Trophoblast cell (in vitro differentiated cells and primary cell): ENCODE measurements around the gene PAK1.

Experiments
- DNase-seq, 2 donors: peaks; one replicate each; pipeline ENCODE4 v3.0.0-alpha.2; 2016
- H2AFZ ChIP-seq: 2 replicates; pipeline ENCODE4 v1.6.1; 2013; ENCODE audit warnings: low read length, moderate library complexity, mild to moderate bottlenecking; ENCODE audit not compliant: insufficient read depth, poor library complexity
- H2AK5ac ChIP-seq: 2 replicates; pipeline ENCODE4 v1.6.1; 2013; ENCODE audit warnings: mild to moderate bottlenecking, low read length
- H2BK120ac ChIP-seq: 2 replicates; pipeline ENCODE4 v1.6.1; 2013; ENCODE audit warnings: low read length, mild to moderate bottlenecking, moderate library complexity; ENCODE audit not compliant: insufficient read depth, poor library complexity
- H2BK12ac ChIP-seq: 2 replicates; pipeline ENCODE4 v1.6.1; 2013; ENCODE audit warnings: mild to moderate bottlenecking, low read length, moderate library complexity
- H2BK5ac ChIP-seq: 2 replicates; pipeline ENCODE4 v1.6.1; 2013; ENCODE audit warnings: low read length, low read depth, moderate library complexity, mild to moderate bottlenecking; ENCODE audit not compliant: poor library complexity
- H3K14ac ChIP-seq: 2 replicates; pipeline ENCODE4 v1.6.1; 2013; ENCODE audit warnings: mild to moderate bottlenecking, low read length
- H3K18ac ChIP-seq: 2 replicates; pipeline ENCODE4 v1.6.1; 2013; ENCODE audit warnings: mild to moderate bottlenecking, low read length
- H3K23ac ChIP-seq: 2 replicates; pipeline ENCODE4 v1.6.1; 2013; ENCODE audit warnings: low read length
- H3K27ac ChIP-seq: 2 replicates; pipeline ENCODE4 v1.5.1; 2013; ENCODE audit warnings: low read depth, mild to moderate bottlenecking, inconsistent platforms, low read length, moderate library complexity
- H3K27me3 ChIP-seq: 2 replicates; pipeline ENCODE4 v1.6.1; 2013; ENCODE audit warnings: inconsistent platforms, mild to moderate bottlenecking, low read length, moderate library complexity; ENCODE audit not compliant: insufficient read depth
- H3K36me3 ChIP-seq, 2 experiments: 1 replicate in 1 of 2; 2 replicates in 1 of 2; pipeline ENCODE4 v1.6.1; 2013; ENCODE audit warnings: low read length in 2 of 2, mild to moderate bottlenecking in 2 of 2, moderate library complexity in 1 of 2; ENCODE audit not compliant: insufficient read depth in 2 of 2, control insufficient read depth in 1 of 2
- H3K4ac ChIP-seq: 2 replicates; pipeline ENCODE4 v1.6.1; 2013; ENCODE audit warnings: low read depth, mild to moderate bottlenecking, low read length, moderate library complexity
- H3K4me1 ChIP-seq, 2 experiments: 1 replicate in 1 of 2; 2 replicates in 1 of 2; pipeline ENCODE4 v1.6.1; 2013; ENCODE audit warnings: low read length in 2 of 2, mild to moderate bottlenecking in 2 of 2, moderate library complexity in 1 of 2; ENCODE audit not compliant: insufficient read depth in 2 of 2, control insufficient read depth in 1 of 2
- H3K4me2 ChIP-seq: 2 replicates; pipeline ENCODE4 v1.6.1; 2013; ENCODE audit warnings: inconsistent platforms, mild to moderate bottlenecking, low read length, moderate library complexity
- H3K4me3 ChIP-seq: 2 replicates; pipeline ENCODE4 v1.5.1; 2013; ENCODE audit warnings: mild to moderate bottlenecking, low read depth, low read length, inconsistent platforms
- H3K79me1 ChIP-seq: one replicate; pipeline ENCODE4 v1.6.1; 2013; ENCODE audit warnings: low read length
- H3K79me2 ChIP-seq: 2 replicates; pipeline ENCODE4 v1.6.1; 2013; ENCODE audit warnings: low read length, mild to moderate bottlenecking; ENCODE audit not compliant: control insufficient read depth, insufficient read depth, poor library complexity
- H3K9ac ChIP-seq: 2 replicates; pipeline ENCODE4 v1.6.1; 2013; ENCODE audit warnings: mild to moderate bottlenecking, low read length
- H3K9me3 ChIP-seq: 2 replicates; pipeline ENCODE4 v1.6.1; 2013; ENCODE audit warnings: low read depth, mild to moderate bottlenecking, control low read depth, inconsistent platforms, low read length; ENCODE audit not compliant: insufficient read depth
- H4K12ac ChIP-seq: 2 replicates; pipeline ENCODE4 v1.6.1; 2013; ENCODE audit warnings: low read depth, mild to moderate bottlenecking, low read length, moderate library complexity
- H4K8ac ChIP-seq: 2 replicates; pipeline ENCODE4 v1.6.1; 2013; ENCODE audit warnings: low read depth, mild to moderate bottlenecking, low read length, moderate library complexity
- H4K91ac ChIP-seq: one replicate; pipeline ENCODE4 v1.6.1; 2013; ENCODE audit warnings: low read depth, mild to moderate bottlenecking, low read length, moderate library complexity
- WGBS: extraction: QIAGEN DNeasy Blood & Tissue Kit; methylation state at CpG from one replicate; pipeline ENCODE4 v1.1.7; 2013; ENCODE audit warnings: missing lambda C conversion rate; ENCODE audit not compliant: insufficient read length, insufficient coverage; ENCODE audit errors: extremely low coverage; 5-methylcytosine and 5-hydroxymethylcytosine counted together

The PAK1 gene

GRCh38 chr11:77310721-77311120 lies 163.2 kb downstream of the PAK1 start:
- no peak overlapping the region for H4K91ac ChIP-seq
- H3K4me3 ChIP-seq: no peak overlapping the region
- no peak overlapping the region for H3K4me2 ChIP-seq
- no peaks in the 10 kb centered on the region for H3K36me3 ChIP-seq
- H4K8ac ChIP-seq: no peak overlapping the region
- WGBS: no CpG with 5 or more reads among the region's 5 CpGs
- H2BK5ac ChIP-seq: no peak overlapping the region
- no peaks in the 10 kb centered on the region for H3K9me3 ChIP-seq
- no peak overlapping the region for H3K23ac ChIP-seq
- H2AFZ ChIP-seq: no peak overlapping the region
- H3K9ac ChIP-seq: no peak overlapping the region
- H3K4ac ChIP-seq: no peak overlapping the region
- no peak for DNase-seq
- no peaks in the 10 kb centered on the region for H3K27me3 ChIP-seq
- no peak overlapping the region for H3K27ac ChIP-seq
- no peaks in the 10 kb centered on the region for H3K79me2 ChIP-seq
- H3K4me1 ChIP-seq: no peaks in the 10 kb centered on the region
- no peaks in the 10 kb centered on the region for H3K79me1 ChIP-seq
- no peak overlapping the region for H2BK12ac ChIP-seq
- no peak overlapping the region for H3K14ac ChIP-seq
- no peak overlapping the region for H4K12ac ChIP-seq
- H3K18ac ChIP-seq: no peak overlapping the region
- H2AK5ac ChIP-seq: no peak overlapping the region
- no peak overlapping the region for H2BK120ac ChIP-seq

DNA sequence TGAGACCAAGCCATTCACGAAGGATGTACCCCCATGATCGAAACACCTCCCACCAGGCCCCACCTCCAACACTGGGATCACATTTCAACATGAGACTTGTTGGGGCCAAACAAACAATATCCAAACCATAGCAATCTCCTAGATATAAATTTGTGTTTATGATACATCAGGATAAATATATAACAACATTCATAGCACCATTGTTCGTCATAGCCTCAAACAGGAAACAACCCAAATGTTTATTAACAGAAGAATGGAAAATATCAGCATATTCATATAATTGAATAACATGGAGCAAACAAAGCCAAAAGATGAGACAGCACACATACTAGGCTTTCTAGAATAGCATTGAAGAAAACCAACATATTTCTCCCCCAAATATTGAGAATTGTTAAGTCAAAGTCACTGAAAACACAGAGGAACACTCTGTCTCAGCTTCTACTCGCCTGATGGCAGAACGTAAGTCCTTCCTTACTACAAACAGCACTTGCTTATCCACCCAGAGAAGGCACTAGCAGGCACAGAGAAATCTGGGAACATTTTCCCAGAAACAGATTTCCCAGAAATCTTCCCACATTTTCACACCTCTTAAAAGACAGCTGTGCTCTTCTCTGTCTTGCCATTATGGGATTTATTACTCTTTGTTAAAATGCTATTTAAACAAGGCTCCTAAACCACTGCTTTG lies 164.4 kb downstream of the PAK1 start:
- no CpG with 5 or more reads among the region's 5 CpGs for WGBS
- no peak overlapping the region for H2BK12ac ChIP-seq
- no peak overlapping the region for H3K4ac ChIP-seq
- H3K4me2 ChIP-seq: no peak overlapping the region
- no peaks in the 10 kb centered on the region for H3K9me3 ChIP-seq
- no peak overlapping the region for H2AFZ ChIP-seq
- H2BK5ac ChIP-seq: no peak overlapping the region
- no peak overlapping the region for H3K23ac ChIP-seq
- H3K18ac ChIP-seq: no peak overlapping the region
- H3K9ac ChIP-seq: no peak overlapping the region
- no peak overlapping the region for H4K8ac ChIP-seq
- no peak overlapping the region for H3K27ac ChIP-seq
- H3K79me1 ChIP-seq: no peaks in the 10 kb centered on the region
- H2BK120ac ChIP-seq: no peak overlapping the region
- no peaks in the 10 kb centered on the region for H3K79me2 ChIP-seq
- H2AK5ac ChIP-seq: no peak overlapping the region
- DNase-seq: no peak
- no peak overlapping the region for H3K14ac ChIP-seq
- H4K91ac ChIP-seq: no peak overlapping the region
- H3K4me1 ChIP-seq: no peaks in the 10 kb centered on the region
- no peaks in the 10 kb centered on the region for H3K27me3 ChIP-seq
- no peaks in the 10 kb centered on the region for H3K36me3 ChIP-seq
- no peak overlapping the region for H4K12ac ChIP-seq
- H3K4me3 ChIP-seq: no peak overlapping the region

DNA sequence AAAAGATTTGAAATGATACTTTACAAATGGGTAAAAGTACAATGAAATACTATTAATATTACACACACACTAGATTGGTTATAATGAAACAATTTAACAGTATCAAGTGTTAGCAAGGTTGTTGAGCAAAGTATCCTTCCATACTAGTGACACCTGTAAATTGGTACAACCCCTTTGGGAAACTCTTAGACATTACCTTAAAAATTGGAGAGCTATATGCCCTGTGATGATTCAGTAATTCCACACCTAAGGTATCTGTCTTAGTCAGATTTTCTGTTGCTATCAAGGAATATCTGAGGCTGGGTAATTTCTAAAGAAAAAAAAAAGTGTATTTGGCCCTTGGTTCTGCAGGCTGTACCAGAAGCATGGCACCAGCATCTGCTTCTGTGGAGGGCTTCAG lies 165.1 kb downstream of the PAK1 start:
- no peak overlapping the region for H3K23ac ChIP-seq
- no peak overlapping the region for H3K14ac ChIP-seq
- H3K9ac ChIP-seq: no peak overlapping the region
- no peak overlapping the region for H2BK120ac ChIP-seq
- H4K8ac ChIP-seq: no peak overlapping the region
- no peak overlapping the region for H2AFZ ChIP-seq
- H3K4me3 ChIP-seq: no peak overlapping the region
- no peaks in the 10 kb centered on the region for H3K36me3 ChIP-seq
- DNase-seq: peak in 1 of 2 donors; percentile 19
- H4K91ac ChIP-seq: no peak overlapping the region
- H3K79me1 ChIP-seq: no peaks in the 10 kb centered on the region
- no peak overlapping the region for H3K27ac ChIP-seq
- H3K18ac ChIP-seq: no peak overlapping the region
- no peak overlapping the region for H2AK5ac ChIP-seq
- H3K9me3 ChIP-seq: no peaks in the 10 kb centered on the region
- no peak overlapping the region for H2BK12ac ChIP-seq
- no peaks in the 10 kb centered on the region for H3K4me1 ChIP-seq
- no peak overlapping the region for H4K12ac ChIP-seq
- H3K4ac ChIP-seq: no peak overlapping the region
- H2BK5ac ChIP-seq: no peak overlapping the region
- no peaks in the 10 kb centered on the region for H3K27me3 ChIP-seq
- H3K79me2 ChIP-seq: no peaks in the 10 kb centered on the region
- no peak overlapping the region for H3K4me2 ChIP-seq

DNA sequence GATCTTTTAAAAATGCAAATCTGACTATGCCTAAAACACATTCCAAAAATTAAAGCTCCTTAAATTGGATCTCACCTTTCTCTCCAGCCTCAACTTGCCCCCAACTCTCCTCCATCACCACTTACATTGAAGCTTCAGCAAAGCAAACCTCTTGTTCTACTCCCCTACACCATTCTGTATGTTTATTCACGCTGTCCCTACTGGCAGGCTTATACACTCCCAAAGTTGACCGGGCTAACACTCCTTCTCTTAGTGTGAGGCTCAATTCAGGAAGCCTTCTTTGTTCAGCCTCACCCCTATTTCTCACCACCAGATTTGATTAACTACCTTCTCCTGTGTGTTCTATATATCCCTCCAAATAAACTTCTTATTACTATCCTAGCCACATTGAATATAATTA lies 170.6 kb downstream of the PAK1 start:
- no peak overlapping the region for H3K4me2 ChIP-seq
- H3K4me3 ChIP-seq: no peak overlapping the region
- H3K23ac ChIP-seq: no peak overlapping the region
- no peak overlapping the region for H3K14ac ChIP-seq
- no peaks in the 10 kb centered on the region for H3K9me3 ChIP-seq
- WGBS: no CpG with 5 or more reads among the region's 2 CpGs
- no peak overlapping the region for H2BK12ac ChIP-seq
- no peak overlapping the region for H4K8ac ChIP-seq
- H3K18ac ChIP-seq: no peak overlapping the region
- no peaks in the 10 kb centered on the region for H3K36me3 ChIP-seq
- H4K12ac ChIP-seq: no peak overlapping the region
- H3K27ac ChIP-seq: no peak overlapping the region
- no peaks in the 10 kb centered on the region for H3K79me1 ChIP-seq
- H3K27me3 ChIP-seq: no peaks in the 10 kb centered on the region
- H3K4ac ChIP-seq: no peak overlapping the region
- no peak overlapping the region for H2AK5ac ChIP-seq
- H2BK5ac ChIP-seq: no peak overlapping the region
- no peak for DNase-seq
- no peak overlapping the region for H2AFZ ChIP-seq
- no peak overlapping the region for H4K91ac ChIP-seq
- no peaks in the 10 kb centered on the region for H3K4me1 ChIP-seq
- H3K79me2 ChIP-seq: no peaks in the 10 kb centered on the region
- no peak overlapping the region for H2BK120ac ChIP-seq
- no peak overlapping the region for H3K9ac ChIP-seq
